ENCODE results near the gene PAAF1. TPM values are rescaled to one million over a fixed set of nuclear protein-coding genes. Genes with fewer than 3 reads are reported as not detected.

Gene PAAF1, protein sequence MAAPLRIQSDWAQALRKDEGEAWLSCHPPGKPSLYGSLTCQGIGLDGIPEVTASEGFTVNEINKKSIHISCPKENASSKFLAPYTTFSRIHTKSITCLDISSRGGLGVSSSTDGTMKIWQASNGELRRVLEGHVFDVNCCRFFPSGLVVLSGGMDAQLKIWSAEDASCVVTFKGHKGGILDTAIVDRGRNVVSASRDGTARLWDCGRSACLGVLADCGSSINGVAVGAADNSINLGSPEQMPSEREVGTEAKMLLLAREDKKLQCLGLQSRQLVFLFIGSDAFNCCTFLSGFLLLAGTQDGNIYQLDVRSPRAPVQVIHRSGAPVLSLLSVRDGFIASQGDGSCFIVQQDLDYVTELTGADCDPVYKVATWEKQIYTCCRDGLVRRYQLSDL
- 12.5 TPM for total RNA-seq (ENCODE audit: insufficient read depth, low replicate concordance)

DNA sequence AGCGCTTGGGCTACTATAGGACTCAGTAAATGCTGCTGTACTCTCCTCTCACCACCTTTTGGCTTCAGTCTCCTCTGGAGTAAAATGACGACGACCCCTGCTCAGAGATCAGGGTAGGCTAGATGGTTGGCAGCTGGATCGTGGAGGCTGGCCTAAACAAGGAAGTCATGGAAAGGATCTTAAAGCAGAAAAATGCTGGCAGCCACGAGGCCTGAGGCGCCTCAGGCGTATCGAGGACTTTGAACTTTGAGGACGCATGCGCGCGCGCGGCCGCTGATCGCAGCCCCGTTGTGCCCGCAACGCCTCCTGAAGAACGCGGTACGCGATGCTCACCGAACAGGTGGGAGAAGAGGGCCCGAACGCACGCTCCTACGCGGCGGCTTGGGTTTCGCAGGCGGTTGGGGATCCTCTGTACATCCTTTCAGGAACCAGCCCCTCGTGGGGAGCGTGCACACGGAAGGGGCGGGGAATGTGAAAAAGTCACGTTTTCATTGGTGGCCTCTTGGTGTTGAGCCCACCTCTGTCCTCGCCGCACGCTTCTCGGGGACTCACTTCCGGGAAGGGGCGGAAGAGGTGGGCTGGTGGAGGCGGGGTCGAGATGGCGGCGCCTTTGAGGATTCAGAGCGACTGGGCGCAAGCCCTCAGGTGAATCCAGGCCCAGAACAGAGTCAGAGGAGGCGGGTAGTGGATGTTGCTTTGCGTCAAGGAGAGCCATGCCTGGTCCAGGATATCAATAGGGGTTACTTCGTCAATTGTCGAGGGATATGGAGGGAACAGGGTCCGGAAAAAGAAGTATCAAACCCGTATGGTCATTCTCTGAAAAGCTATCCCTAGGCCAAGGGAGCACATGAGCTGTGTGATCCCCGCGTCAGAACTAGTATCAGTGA is at the start of gene PAAF1, which contains the start of gene COA4:
TSS of gene PAAF1 (plus strand) at position 576 of the 887 bp plus-strand sequence. CDS start at position 599, 23 bp downstream.
TSS of gene COA4 (minus strand) at position 423 of the 887 bp plus-strand sequence. CDS start 3,468 bp downstream, outside the sequence.
- peak; percentile 99 for DNase-seq (ENCODE audit: low spot score)

DNA sequence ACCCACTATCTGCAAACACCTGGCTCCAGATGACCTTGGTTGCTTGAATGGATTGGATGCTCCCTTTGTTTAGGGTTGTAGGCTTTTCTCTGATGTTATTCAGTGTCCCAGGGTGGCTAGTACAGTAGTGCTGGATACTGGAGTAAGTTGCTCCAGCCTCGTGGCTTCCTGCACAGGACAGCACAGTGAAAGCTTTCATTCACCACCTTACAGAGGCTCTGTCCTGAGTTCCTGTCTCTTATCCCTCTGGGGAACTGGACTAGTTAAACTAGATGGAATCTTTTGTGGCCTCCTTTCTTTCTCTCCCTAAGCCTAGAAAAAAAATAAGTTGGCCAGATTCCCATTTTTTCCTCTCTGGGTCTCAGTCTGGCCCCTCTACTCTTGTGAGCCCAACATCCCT is 46.5 kb upstream of the PAAF1 start:
- DNase-seq (ENCODE audit: low spot score) = no peak

DNA sequence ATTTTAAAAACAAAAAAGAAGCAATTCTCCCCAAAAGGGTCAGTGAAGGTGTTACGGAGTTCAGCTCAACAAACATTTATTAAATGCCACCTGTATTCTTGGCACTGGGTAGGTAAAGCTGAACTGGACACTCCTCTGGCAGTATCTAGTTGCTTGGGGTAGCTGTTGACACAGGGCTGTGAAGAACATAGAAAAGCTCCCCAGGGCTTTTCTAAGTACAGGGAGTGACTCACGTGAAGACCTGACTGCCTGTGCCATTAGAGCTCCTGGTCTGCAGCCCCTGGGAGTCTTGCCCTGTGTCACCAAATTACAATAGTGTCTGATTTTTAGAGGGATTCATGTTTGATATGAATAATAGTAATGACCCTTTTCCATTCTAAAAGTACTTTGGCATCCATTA is 43.7 kb upstream of the PAAF1 start:
- DNase-seq (ENCODE audit: low spot score) = no peak

DNA sequence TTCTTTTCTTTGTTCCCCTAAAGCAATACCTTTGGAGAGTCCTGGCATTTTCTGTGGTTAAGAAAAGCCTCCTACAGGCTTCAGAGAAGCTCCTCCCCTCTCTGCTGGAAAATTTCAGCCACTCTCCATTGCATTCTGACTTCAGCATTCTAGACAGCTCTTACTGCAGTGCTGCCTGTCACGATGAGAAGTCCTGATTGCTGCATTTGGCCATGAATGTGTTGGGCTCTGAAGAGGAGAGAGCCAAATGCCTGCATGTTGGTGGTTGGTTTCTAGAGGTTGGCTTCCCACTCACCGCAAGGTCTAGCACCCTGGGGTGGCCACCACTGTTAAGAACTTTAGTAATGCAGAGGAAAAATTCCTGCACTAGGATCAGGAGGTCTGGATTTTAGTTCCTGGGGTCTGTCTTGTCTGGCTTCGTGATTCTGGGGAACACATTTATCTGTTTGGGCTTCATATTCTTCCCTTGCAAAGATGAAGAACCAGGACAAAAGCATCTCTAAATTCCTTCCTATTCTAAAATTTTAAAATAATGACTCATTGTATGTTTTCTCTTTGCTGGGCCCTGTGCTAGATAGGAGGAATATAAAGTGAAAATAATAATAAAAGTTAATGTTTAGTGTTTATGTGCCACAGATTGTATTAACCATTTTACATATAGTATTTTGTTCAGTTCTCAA is 38.2 kb upstream of the PAAF1 start:
- peak; percentile 41 for DNase-seq (ENCODE audit: low spot score)

- no peak for DNase-seq (ENCODE audit: low spot score)
Measured at GRCh38 chr11:73839123-73839457, 37.7 kb upstream of the PAAF1 start.

- no peak for DNase-seq (ENCODE audit: low spot score)
Measured at GRCh38 chr11:73851046-73851764, 25.6 kb upstream of the PAAF1 start.

DNA sequence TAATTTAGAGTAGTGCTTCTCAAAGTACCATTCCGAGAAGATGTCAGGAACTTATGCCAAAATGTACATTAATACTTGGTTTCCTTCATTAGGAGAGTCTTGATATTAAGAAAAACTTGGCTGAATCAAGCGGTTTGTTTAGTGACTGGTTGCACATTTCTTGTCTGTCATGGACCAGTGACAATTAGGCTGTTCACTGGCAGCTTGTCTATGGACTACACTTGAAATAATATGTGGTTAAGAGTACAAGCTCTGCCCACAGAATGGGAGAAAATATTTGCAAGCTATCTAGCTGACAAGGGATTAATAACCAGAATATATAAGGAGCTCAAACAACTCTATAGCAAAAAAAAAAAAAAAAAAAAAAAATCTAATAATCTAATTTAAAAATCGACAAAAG is 24.8 kb upstream of the PAAF1 start:
- no peak for DNase-seq (ENCODE audit: low spot score)

GRCh38 chr11:73854680-73855079 is 22.1 kb upstream of the PAAF1 start:
- no peak for DNase-seq (ENCODE audit: low spot score)

GRCh38 chr11:73856031-73856567 is 20.7 kb upstream of the PAAF1 start:
- DNase-seq (ENCODE audit: low spot score) = no peak

DNA sequence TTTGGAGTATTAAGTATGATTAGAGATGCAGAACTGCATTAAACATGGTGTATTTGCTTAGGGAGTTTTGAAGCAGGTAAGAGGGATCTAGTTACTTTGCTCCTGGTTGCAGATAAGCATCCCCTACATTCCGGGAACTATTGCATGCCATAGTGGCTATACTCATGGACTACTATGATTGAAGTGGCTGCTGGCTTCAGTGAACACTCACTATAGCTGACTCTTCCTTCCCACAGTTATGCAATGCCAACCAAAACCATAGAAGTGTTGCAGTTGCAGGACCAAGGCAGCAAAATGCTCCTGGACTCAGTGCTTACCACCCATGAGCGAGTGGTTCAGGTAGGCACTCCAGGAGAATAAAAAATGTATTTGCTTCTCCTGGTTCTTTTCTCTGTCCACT is 17.1 kb upstream of the PAAF1 start:
- no peak for DNase-seq (ENCODE audit: low spot score)

GRCh38 chr11:73860202-73860601 is 16.6 kb upstream of the PAAF1 start:
- DNase-seq (ENCODE audit: low spot score) = no peak

- no peak for DNase-seq (ENCODE audit: low spot score)
Measured at GRCh38 chr11:73862986-73863385, 13.8 kb upstream of the PAAF1 start.

GRCh38 chr11:73866095-73866579 is 10.7 kb upstream of the PAAF1 start:
- DNase-seq (ENCODE audit: low spot score) = peak; percentile 83

GRCh38 chr11:73866586-73866996 is 10.2 kb upstream of the PAAF1 start:
- peak; percentile 83 for DNase-seq (ENCODE audit: low spot score)

- DNase-seq (ENCODE audit: low spot score) = peak; percentile 18
Measured at GRCh38 chr11:73869332-73869949, 7.4 kb upstream of the PAAF1 start.

- DNase-seq (ENCODE audit: low spot score) = no peak
Measured at GRCh38 chr11:73870261-73870660, 6.5 kb upstream of the PAAF1 start.

- no peak for DNase-seq (ENCODE audit: low spot score)
Measured at GRCh38 chr11:73872749-73873357, 3.9 kb upstream of the PAAF1 start.

GRCh38 chr11:73875380-73875779 is 1.4 kb upstream of the PAAF1 start:
- DNase-seq (ENCODE audit: low spot score) = no peak

DNA sequence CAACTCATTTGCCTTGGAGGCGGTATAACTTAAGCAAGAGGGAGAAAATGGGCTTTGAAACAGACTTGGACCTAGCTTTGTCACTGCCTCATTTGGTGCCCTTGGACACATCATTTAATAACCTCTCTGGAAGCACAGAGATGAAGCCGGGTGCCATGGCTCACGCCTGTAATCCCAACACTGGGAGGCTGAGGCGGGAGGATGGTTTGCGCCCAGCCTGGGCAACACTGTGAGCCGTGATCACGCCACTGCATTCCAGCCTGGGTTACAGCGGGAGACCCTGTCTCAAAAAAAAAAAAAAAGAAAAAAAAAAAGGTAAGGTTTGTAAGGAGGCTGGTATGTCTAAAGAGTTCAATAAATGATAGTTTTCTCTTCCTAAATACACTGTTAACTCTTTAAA is 959 bp upstream of the PAAF1 start:
- no peak for DNase-seq (ENCODE audit: low spot score)

DNA sequence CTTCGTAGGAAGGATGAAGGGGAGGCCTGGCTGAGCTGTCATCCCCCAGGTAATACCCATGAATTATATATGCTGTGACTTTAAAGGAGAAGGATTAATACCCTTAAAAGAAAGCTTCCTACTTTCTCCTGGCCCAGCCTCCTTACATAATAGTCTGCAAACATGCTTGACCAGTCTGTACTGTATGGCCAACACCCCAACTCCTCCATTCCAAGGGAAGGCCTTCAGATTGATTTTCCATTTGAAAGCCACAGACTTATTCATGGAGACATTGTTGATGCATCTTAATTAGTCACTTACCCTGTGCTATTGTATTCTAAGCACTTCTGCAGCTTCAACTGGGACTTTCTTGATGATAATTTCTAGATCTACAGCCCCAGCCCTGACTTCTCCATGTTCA is 2.0 kb downstream of the PAAF1 start:
- DNase-seq (ENCODE audit: low spot score) = no peak

Data from umbilical cord (tissue), 2 donors.